Measurements from ENCODE around the gene STPG2. TPM values are rescaled to one million over a fixed set of nuclear protein-coding genes. Genes with fewer than 3 reads are reported as not detected.

Gene STPG2
- total and polyA plus RNA-seq, 2 of the 8 experiments (the other 6 are each of a cell fraction or from before 2014, with no cell fraction given) = 0.03 TPM; not detected in 1

GRCh38 chr4:97670703-97671269 lies 472.5 kb downstream of the STPG2 start:
- Histone ChIP-seq H3K4me3 (ENCODE audit: extremely low read depth in 1 of 4, insufficient read depth in 2 of 4, low read depth in 3 of 4, low read length in 4 of 4) (no peak overlapping the region), H3K56ac (replicated peaks; ENCODE audit: insufficient read length, low read depth, low read length) (no peak overlapping the region), H3K27me3 (replicated peaks in 1 of 4; ENCODE audit: control insufficient read depth in 3 of 4, extremely low read depth in 1 of 4, insufficient read depth in 3 of 4, low read length in 3 of 4) (no peaks in the 10 kb centered on the region), H3K27ac (ENCODE audit: low read depth, low read length) (no peak overlapping the region), H3K18ac (ENCODE audit: extremely low read depth, low read length) (no peak overlapping the region), H4K91ac (replicated peaks; ENCODE audit: insufficient read length, low read length) (no peak overlapping the region), H3K4ac (replicated peaks; ENCODE audit: insufficient read length, low read depth, low read length) (no peak overlapping the region), H3K4me2 (ENCODE audit: insufficient read depth in 1 of 2, low read depth in 2 of 2, low read length in 2 of 2) (no peak overlapping the region), H2AFZ (ENCODE audit: low read length) (no peak overlapping the region), H2BK12ac (ENCODE audit: low read depth, low read length) (no peak overlapping the region), H2BK20ac (ENCODE audit: low read length) (no peak overlapping the region), H2BK120ac (replicated peaks; ENCODE audit: low read depth, low read length) (no peak overlapping the region), H2BK5ac (ENCODE audit: low read depth, low read length) (no peak overlapping the region), H3K36me3 (ENCODE audit: control insufficient read depth in 2 of 4, insufficient read depth in 4 of 4, low read length in 3 of 4) (no peaks in the 10 kb centered on the region), H4K8ac (ENCODE audit: extremely low read depth, insufficient read depth, low read length) (no peak overlapping the region), H3K23me2 (ENCODE audit: low read depth, low read length) (no peaks in the 10 kb centered on the region; the same call in 1 of the 2 replicates), H3K23ac (ENCODE audit: insufficient read length) (no peak overlapping the region), H2BK15ac (ENCODE audit: low read length) (no peak overlapping the region), H3K4me1 (replicated peaks in 1 of 4; ENCODE audit: control insufficient read depth in 3 of 4, insufficient read depth in 4 of 4, low read length in 3 of 4) (no peaks in the 10 kb centered on the region), H4K20me1 (replicated peaks in 1 of 2; ENCODE audit: control insufficient read depth in 1 of 2, insufficient read depth in 2 of 2, low read length in 2 of 2) (no peaks in the 10 kb centered on the region), H3K9me3 (ENCODE audit: insufficient read depth in 2 of 2, low read depth in 1 of 2, low read length in 1 of 2) (no peaks in the 10 kb centered on the region; a peak in 1 of 4 replicates), H3K79me2 (ENCODE audit: control insufficient read depth in 1 of 2, insufficient read depth in 2 of 2, low read length in 2 of 2) (no peaks in the 10 kb centered on the region), H4K5ac (ENCODE audit: insufficient read length, low read depth, low read length) (no peak overlapping the region), H3K79me1 (ENCODE audit: low read depth, low read length) (no peaks in the 10 kb centered on the region), H3K14ac (ENCODE audit: insufficient read length) (no peak overlapping the region), H2AK5ac (ENCODE audit: low read depth, low read length) (no peak overlapping the region), H3K9ac (replicated peaks in 1 of 4; ENCODE audit: extremely low read depth in 1 of 4, low read depth in 3 of 4, low read length in 3 of 4) (no peak overlapping the region)
- CTCF ChIA-PET (ENCODE audit: partially characterized antibody) = no interaction called here
- POLR2A ChIA-PET (ENCODE audit: partially characterized antibody) = no interaction called here
- no peak for DNase-seq (ENCODE audit: low read depth in 1 of 2, low spot score in 2 of 2)
- 86% methylated on average over 1 of the region's 1 CpG; no CpG with 5 or more reads in 1 of the 2 experiments for WGBS, 2 experiments (ENCODE audit: extremely low coverage in 1 of 2, insufficient coverage in 1 of 2, insufficient read length in 1 of 2, insufficient replicate concordance in 2 of 2, low coverage in 1 of 2, low lambda C conversion rate in 2 of 2, missing lambda C conversion rate in 1 of 2)
- no peak for FAIRE-seq
- TF ChIP-seq CEBPB (IDR thresholded peaks at IDR 0.05; ENCODE audit: low read depth, low read length) (no peak), ATF2 (IDR thresholded peaks at IDR 0.05; ENCODE audit: low read length) (no peak), BACH1 (IDR thresholded peaks at IDR 0.05; ENCODE audit: low read length) (no peak), SIRT6 (IDR thresholded peaks at IDR 0.05; ENCODE audit: low read length) (no peak), FOSL1 (IDR thresholded peaks at IDR 0.05; ENCODE audit: insufficient read depth, low read depth, low read length) (no peak), POLR2A (IDR thresholded peaks at IDR 0.05; ENCODE audit: control extremely low read depth in 1 of 2, low read depth in 2 of 2, low read length in 2 of 2) (no peak), SP2 (IDR thresholded peaks at IDR 0.05; ENCODE audit: low read length) (no peak), KDM5A (IDR thresholded peaks at IDR 0.05; ENCODE audit: low read length) (no peak), SRF (IDR thresholded peaks at IDR 0.05; ENCODE audit: low read depth, low read length) (no peak), CREB1 (IDR thresholded peaks at IDR 0.05) (no peak), GTF2F1 (IDR thresholded peaks at IDR 0.05; ENCODE audit: borderline replicate concordance, low read depth, low read length) (no peak), CBX5 (IDR thresholded peaks at IDR 0.05; ENCODE audit: low read depth, low read length) (no peak), SIX5 (IDR thresholded peaks at IDR 0.05; ENCODE audit: low read depth, low read length) (no peak), ZNF274 (IDR thresholded peaks at IDR 0.05; ENCODE audit: borderline replicate concordance, extremely low read depth, low read length) (no peak), YY1 (IDR thresholded peaks at IDR 0.05; ENCODE audit: low read depth, low read length) (no peak)

All from H1 (cell line).